ENCODE measurements around the gene GLI3.

GLI3 gene

GRCh38 chr7:41955893-41956675, 280.9 kb downstream of the GLI3 start:
- peak; percentile 50 to 74 (median 57) for DNase-seq

GRCh38 chr7:41955451-41955850, 281.6 kb downstream of the GLI3 start:
- DNase-seq: no peak

GRCh38 chr7:41954976-41955375, 282.0 kb downstream of the GLI3 start:
- no peak for DNase-seq

GRCh38 chr7:41948503-41948902, 288.5 kb downstream of the GLI3 start:
- DNase-seq: no peak

- DNase-seq: peak; percentile 74 to 85 (median 83)
Measured at GRCh38 chr7:41943094-41943577, 293.9 kb downstream of the GLI3 start.

- no peak for DNase-seq
Measured at GRCh38 chr7:41942468-41943093, 294.4 kb downstream of the GLI3 start.

- DNase-seq: peak; percentile 80 to 88 (median 87)
Measured at GRCh38 chr7:41940760-41941343, 296.2 kb downstream of the GLI3 start.

GRCh38 chr7:41938371-41938770, 298.6 kb downstream of the GLI3 start:
- DNase-seq: no peak

GRCh38 chr7:41933427-41933826, 303.6 kb downstream of the GLI3 start:
- no peak for DNase-seq

GRCh38 chr7:41931263-41931646, 305.8 kb downstream of the GLI3 start:
- no peak for DNase-seq

- peak in 2 of 3 donors; percentile 12 to 38 for DNase-seq
Measured at GRCh38 chr7:41930538-41931262, 306.3 kb downstream of the GLI3 start.

GRCh38 chr7:41928781-41929180, 308.2 kb downstream of the GLI3 start:
- no peak for DNase-seq

GRCh38 chr7:41928166-41928565, 308.8 kb downstream of the GLI3 start:
- peak in 1 of 3 donors; percentile 39 for DNase-seq

- DNase-seq: no peak
Measured at GRCh38 chr7:41927380-41927779, 309.6 kb downstream of the GLI3 start.

GRCh38 chr7:41925946-41926345, 311.1 kb downstream of the GLI3 start:
- no peak for DNase-seq

- DNase-seq: peak; percentile 22 to 72 (median 48)
Measured at GRCh38 chr7:41924796-41925195, 312.2 kb downstream of the GLI3 start.

GRCh38 chr7:41922373-41922772, 314.6 kb downstream of the GLI3 start:
- DNase-seq: no peak

GRCh38 chr7:41921453-41921981, 315.5 kb downstream of the GLI3 start:
- peak in 2 of 3 donors; percentile 17 to 18 for DNase-seq

GRCh38 chr7:41918597-41918996, 318.4 kb downstream of the GLI3 start:
- peak in 2 of 3 donors; percentile 22 to 46 for DNase-seq

GRCh38 chr7:41916450-41916927, 320.5 kb downstream of the GLI3 start:
- no peak for DNase-seq

- no peak for DNase-seq
Measured at GRCh38 chr7:41915871-41916270, 321.1 kb downstream of the GLI3 start.

- no peak for DNase-seq
Measured at GRCh38 chr7:41912851-41913567, 324.0 kb downstream of the GLI3 start.
